Inflammatory macrophage treated with lipopolysaccharide for 4 hours (primary cell): Measurements from ENCODE around the gene FBXL22.
"Not testable (repeated sequence)": the region's sequence is repeated elsewhere in the genome, so short reads cannot be mapped to it uniquely, and the experiment has no call there.

ENCODE experiments used
- DNase-seq: peaks from one replicate; pipeline ENCODE4 v3.0.0-alpha.2; 2020

Gene FBXL22

GRCh38 chr15:63595065-63595464 lies 2.1 kb upstream of the FBXL22 start:
- no peak for DNase-seq

DNA sequence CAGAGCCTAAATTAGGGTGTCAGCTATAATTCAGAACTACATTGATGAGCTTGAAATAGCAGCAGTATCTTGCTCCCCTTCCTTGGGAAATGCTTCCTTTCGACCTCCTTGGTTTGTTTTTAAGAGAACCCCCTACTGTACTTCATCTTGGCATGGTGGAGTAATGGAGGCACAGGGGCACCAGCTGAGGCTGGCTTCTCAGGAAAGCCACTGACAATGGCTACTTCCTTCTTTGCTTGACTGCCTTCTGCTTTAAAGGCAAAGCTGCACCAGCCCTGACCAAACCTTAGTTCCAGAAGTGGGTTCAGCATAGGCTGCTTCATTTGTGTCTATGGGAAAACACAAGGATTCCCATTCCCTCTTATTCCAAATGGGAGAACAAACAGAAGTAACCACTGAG lies 1.5 kb upstream of the FBXL22 start:
- no peak for DNase-seq

DNA sequence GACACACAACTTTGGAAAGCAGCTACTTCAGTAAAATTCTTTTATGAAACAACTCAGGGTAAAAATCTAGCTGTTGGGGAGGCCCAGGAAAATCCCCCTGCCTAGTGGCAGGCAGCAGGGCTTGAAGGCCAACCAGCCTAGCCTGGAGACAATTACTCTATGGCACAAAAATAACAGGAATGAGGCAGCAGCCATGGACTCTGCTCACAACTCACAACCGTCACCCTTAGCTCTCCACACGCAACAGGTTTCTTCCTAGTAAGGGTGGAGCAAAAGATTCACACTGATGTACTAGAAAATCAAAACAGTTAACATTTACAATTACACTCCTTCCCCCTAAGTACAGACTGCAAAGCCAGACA lies 530 bp upstream of the FBXL22 start:
- no peak for DNase-seq

- no peak for DNase-seq
Measured at GRCh38 chr15:63597821-63598220, 634 bp downstream of the FBXL22 start.

DNA sequence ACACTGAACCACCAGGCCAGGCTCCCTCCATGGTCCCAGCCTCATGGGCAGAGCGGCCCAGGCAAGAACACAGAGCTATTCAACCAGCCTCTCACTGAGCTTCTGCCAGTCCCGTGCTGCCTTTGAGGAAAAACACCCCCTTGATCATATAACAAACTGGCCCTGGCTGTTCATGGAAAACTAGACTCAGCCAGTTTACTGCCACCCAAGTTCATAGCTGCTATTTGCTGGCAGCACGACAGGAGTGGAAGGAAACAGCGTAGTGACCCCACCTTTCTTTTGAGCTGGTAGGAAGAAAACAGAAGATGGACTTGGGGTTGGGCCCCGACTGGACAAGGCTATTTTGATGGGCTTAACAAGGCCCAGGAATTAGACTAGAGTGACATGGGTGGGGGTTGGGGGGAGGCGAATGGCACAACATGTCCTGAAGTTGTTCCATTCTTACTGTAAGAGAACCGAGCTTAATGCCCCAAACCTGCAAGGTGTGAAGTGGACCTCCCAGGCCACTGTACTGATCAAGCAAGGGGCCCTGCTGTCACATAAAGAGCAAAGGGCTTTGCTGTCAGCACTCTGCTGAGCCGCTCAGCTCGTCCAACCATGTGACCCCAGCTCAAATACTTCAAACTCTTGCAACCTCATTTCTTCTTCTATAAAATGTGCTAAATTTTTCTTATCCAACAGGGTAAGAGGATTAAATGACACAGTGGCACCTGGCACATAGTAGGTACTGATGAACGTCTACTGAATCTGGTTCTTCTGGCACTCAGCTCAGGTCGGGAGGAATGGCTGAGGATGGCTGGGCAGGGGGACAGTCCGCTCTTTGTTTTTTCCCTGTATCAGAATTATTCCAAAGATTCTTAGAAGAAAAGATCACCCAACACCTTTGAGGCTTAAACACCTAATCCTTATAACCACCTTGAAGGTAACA lies 1.6 kb downstream of the FBXL22 start:
- DNase-seq, result no peak

DNA sequence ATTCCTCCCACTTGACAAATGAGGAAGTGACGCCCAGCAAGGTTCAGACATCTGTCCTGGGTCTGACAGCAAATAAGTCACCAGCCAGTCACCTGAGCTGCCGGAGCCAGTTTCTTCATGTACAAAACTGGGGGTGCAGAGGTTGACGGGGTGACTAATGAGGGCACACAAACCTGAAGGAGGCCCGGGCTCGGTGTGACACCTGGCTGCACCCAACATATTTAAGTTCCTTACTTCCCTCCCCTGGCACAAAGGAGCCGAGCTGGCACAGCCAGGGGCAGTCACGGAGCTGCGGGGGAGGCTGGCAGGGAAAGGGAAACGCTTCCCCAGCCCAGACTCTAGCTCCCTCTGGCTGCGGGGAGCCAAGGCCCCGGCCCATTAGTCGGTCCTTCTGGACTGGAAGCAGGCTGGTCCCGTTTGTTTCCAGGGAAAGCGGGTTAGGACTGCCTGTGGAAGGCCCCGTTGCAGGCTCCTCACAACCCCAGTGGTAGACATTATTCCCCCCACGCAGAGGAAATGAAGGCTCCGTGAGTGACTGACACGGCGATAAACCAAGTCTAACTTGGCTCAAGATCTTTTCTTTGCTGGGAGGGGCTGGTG lies 2.3 kb downstream of the FBXL22 start:
- DNase-seq, result peak; percentile 66

DNA sequence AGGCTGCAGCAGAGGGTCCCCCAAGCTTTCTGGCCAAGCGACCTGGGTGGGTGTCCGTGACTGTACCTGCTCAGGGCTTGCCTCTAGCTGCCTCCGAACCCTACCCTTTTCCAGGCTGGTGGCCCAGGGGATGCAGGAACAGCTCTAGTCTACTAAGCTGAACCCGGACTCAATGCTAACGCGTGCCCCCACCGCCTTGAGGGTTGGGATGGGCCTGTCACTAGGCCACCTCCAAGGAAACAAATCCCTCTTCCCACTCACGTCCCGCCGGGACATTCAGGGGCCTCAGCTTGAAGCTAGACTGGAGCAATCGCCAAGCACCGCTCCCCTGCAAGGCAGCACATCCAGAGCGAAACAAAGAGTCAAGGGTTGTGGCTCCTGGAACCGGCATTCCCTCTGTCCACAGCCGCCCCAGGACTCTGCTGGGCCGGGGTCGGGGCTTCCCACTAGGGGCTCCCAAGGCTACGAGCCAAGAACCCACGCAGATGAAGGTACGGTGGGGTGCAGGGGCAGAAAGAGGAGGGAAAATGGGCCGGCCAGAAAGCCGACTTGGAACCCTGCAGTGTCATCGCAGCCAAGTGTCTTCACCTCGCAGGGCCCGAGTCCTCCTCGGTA lies 2.9 kb downstream of the FBXL22 start:
- DNase-seq, result no peak

DNA sequence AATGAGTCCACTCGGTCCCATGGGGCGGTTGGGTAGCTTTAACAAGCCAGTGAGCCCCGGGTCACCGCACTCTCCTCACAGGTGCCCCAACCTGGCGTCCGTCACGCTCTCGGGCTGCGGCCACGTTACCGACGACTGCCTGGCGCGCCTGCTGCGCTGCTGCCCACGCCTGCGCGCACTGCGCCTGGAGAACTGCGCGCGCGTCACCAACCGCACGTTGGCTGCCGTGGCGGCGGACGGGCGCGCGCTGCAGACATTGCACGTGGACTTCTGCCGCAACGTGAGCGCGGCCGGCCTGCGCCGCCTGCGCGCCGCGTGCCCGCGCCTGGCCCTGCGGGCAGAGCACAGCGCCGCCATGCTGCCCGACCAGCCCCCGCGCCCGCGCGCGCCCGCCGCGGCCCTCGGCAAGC lies 3.4 kb downstream of the FBXL22 start:
- DNase-seq, result peak; percentile 94

- DNase-seq, result peak; percentile 24
Measured at GRCh38 chr15:63601026-63601703, 4.0 kb downstream of the FBXL22 start.

DNA sequence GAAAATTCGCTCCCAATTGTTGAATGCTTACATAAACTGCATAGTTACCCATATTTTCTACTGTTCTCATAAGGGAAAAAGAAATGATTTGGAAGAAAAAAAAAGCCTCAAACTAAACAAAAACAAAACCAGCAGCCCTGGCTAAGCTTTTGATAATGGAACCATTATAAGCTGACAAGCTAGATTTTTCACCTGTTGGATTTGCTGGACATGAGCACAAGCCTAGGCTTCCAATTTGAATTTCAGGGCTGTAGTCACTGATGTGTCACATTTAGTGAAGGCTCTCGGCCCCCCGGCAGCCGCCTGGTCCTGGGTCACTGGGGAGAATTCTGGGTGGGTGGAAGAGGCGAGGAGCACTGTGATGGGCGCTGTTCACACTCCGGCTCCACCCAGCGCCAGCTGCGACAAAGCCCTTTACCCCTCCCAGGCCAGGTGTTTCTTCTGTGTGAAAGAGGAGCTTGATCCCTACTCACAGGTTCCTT lies 4.6 kb downstream of the FBXL22 start:
- DNase-seq, result no peak

GRCh38 chr15:63602595-63602994 lies 5.4 kb downstream of the FBXL22 start:
- no peak for DNase-seq

GRCh38 chr15:63603516-63603915 lies 6.3 kb downstream of the FBXL22 start:
- DNase-seq, result no peak

GRCh38 chr15:63604281-63604680 lies 7.1 kb downstream of the FBXL22 start:
- no peak for DNase-seq

DNA sequence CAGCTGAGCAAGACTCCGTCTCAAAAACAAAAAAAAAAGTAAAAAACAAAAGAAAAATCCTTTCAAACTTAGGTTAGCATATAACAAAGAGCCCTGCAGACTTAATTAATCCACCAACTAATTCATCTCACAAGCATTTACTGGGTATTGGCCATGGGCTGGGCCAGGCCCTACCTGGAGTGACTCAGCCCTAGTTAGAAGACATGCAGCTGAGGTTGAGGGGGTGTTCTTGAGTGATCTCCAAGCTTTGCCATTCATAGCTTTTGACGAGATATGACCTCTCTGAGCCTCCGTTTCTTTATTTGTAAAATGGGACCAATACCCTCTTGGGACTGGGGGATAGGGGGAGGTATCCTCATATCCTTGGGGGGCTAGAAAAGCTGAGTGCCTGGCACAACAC lies 7.8 kb downstream of the FBXL22 start:
- no peak for DNase-seq

- DNase-seq, result no peak
Measured at GRCh38 chr15:63605816-63606215, 8.6 kb downstream of the FBXL22 start.

DNA sequence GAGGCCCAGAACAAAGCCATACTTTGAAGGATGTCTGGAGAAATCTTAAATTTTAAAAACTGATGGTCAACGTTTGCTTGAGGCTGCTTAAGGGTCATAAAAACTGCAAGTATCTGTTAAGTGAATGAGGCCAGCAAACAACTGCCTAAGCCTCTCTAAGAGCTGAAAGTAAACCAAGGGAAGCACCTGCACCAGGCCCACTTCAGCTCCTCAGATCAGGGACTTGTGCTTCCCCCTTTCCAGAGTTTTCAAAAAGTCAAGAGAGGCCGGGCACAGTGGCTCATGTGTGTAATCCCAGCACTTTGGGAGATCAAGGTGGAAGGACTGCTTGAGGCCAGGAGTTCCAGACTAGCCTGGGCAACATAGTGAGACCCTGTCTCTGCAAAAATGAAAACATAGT lies 9.1 kb downstream of the FBXL22 start:
- DNase-seq, result no peak

GRCh38 chr15:63608989-63609388 lies 11.8 kb downstream of the FBXL22 start:
- no peak for DNase-seq

DNA sequence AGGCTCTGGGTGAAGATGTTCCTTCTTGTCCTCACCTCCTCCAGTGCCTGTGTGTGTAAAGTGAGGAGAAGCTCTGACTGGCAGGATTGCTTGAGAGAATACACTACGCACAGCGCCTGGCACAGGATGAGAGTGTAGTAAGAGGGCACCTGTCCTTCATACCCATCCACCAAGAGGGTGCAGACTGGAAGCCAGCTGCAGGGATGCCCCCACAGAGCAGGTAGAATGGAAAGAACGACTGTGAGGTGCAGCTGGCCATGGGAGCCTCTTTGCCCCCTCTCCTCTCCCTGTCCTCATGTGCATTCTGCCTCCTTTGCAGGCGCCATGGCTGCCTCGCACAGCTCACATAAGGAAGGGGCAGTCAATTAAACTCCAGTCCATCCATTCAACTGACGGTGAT lies 12.3 kb downstream of the FBXL22 start:
- no peak for DNase-seq

DNA sequence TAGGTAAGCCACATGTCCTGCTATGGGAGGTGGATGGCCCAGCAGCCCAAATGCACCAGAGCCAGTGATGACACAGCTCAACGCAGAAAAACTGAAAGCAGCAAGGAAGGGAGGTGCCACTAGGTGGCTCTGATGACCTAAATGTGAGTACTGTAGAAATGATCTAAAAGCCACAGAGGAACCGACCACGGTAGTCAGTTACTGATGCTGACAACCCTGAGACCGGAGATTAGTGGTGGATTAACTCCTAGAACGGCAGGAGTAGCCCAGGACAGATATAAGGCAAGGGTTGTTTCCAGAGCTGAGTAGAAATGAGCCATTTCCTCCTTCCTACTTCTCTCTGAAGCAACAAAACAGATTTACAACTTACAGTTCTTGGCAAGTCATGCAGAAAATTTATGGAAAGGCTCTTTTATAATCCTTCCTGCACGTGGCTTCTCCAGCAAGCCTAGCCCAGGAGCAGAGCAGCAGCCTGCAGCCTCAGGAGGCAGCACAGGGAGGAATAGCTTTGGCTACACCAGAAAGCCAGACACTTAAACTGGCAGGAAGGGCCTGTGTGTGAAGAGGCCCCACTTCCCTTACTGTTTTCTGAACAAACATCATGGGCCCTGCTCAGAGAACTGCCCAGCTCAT lies 13.1 kb downstream of the FBXL22 start:
- DNase-seq, result peak; percentile 74

GRCh38 chr15:63611177-63611576 lies 14.0 kb downstream of the FBXL22 start:
- no peak for DNase-seq

DNA sequence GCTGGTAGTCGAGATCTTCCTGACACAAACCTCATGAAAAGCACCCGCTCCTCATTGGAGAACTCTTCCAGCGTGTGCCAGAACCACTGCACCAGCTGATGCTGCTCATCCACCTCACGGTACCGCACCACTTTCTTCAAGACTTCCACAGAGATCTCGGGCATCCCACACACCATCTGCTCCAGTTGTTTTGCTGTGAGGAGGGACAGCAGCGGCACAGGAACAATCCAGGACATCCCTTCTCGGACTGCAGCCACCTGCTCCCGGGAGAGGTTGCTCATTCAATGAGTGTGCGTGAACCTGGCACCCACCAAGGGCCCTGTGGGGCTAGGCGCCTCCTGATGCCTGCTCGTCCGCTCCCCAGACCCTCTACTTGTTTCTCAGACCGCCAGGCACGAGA lies 15.1 kb downstream of the FBXL22 start:
- no peak for DNase-seq

DNA sequence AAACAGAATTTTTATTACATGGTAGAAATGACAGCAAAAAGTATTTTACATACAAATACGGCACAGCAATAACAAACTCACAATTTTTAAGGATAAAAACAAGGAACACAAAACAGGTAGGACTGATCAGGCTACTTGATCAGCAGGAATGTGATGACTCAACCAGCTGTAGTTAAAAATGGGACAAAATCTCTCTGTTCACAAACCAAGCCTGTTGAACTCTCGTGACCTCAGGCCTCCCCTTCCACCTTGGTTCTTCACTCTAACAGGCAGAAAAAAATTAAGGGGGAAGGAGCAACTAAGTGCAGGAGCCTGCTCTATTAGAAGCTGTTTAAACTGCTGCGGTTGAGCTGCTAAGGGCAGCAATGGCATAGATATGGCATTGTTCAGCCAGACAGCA lies 18.7 kb downstream of the FBXL22 start:
- no peak for DNase-seq

DNA sequence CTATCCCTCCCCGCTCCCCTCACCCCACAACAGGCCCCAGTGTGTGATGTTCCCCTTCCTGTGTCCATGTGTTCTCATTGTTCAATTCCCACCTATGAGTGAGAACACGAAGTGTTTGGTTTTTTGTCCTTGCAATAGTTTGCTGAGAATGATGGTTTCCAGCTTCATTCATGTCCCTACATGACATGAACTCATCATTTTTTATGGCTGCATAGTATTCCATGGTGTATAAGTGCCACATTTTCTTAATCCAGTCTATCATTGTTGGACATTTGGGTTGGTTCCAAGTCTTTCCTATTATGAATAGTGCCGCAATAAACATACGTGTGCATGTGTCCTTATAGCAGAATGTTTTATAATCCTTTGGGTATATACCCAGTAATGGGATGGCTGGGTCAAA lies 20.0 kb downstream of the FBXL22 start:
- DNase-seq, result not testable (repeated sequence)
